Panc1 (cell line): Measurements from ENCODE around the gene PCF11.

Source experiments
- SIN3A ChIP-seq: IDR thresholded peaks from 2 replicates; pipeline ENCODE4 v1.6.1; 2012; ENCODE audit warnings: low read depth, mild to moderate bottlenecking, low read length, moderate library complexity, borderline replicate concordance; ENCODE audit not compliant: insufficient read depth
- TF ChIP-seq, protein P1 (sequence below): fragments of 450-650 bp; IDR thresholded peaks from 2 replicates; pipeline ENCODE4 v1.5.1; 2017; ENCODE audit warnings: mild to moderate bottlenecking

DNA sequence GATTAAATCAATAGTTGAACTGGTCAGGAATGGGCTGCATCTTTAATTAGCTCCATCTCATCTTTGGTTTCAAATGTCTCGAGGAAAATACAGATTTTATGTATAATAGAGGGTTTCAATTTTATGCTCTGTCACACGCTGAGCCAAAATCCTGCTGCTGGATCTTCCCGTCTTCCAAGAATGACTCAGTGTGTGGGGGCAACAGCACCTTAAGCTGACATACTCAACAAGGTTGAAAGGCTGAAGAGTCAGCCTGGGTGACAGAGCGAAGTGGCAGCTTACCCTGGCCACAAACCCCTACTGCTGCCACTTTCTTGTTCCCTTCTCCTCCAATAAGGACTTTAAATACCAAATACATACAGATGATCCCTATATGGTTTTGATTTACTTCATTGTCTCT lies 9.0 kb upstream of the PCF11 start:
- TF ChIP-seq, protein P1, sequence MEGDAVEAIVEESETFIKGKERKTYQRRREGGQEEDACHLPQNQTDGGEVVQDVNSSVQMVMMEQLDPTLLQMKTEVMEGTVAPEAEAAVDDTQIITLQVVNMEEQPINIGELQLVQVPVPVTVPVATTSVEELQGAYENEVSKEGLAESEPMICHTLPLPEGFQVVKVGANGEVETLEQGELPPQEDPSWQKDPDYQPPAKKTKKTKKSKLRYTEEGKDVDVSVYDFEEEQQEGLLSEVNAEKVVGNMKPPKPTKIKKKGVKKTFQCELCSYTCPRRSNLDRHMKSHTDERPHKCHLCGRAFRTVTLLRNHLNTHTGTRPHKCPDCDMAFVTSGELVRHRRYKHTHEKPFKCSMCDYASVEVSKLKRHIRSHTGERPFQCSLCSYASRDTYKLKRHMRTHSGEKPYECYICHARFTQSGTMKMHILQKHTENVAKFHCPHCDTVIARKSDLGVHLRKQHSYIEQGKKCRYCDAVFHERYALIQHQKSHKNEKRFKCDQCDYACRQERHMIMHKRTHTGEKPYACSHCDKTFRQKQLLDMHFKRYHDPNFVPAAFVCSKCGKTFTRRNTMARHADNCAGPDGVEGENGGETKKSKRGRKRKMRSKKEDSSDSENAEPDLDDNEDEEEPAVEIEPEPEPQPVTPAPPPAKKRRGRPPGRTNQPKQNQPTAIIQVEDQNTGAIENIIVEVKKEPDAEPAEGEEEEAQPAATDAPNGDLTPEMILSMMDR = no peak
- TF ChIP-seq SIN3A = no peak
